Skeletal muscle tissue (tissue), 4 donors: ENCODE measurements around the gene GLI2. TPM values are rescaled to one million over a fixed set of nuclear protein-coding genes. Genes with fewer than 3 reads are reported as not detected.

ENCODE experiments used
- H3K27ac ChIP-seq: one replicate; pipeline ENCODE4 v1.7.0; 2013; ENCODE audit warnings: mild to moderate bottlenecking, low read depth, low read length, inconsistent platforms
- H3K27me3 ChIP-seq, 3 donors: one replicate each; pipeline ENCODE4 v1.7.0; 2013; ENCODE audit warnings: low read length in 3 of 3; ENCODE audit not compliant: control insufficient read depth in 3 of 3, insufficient read depth in 3 of 3
- H3K36me3 ChIP-seq, 3 donors: one replicate each; pipeline ENCODE4 v1.7.0; 2013; ENCODE audit warnings: low read length in 3 of 3; ENCODE audit not compliant: control insufficient read depth in 3 of 3, insufficient read depth in 3 of 3
- H3K4me1 ChIP-seq, 3 donors: one replicate each; pipeline ENCODE4 v1.7.0; 2013; ENCODE audit warnings: low read length in 3 of 3, mild to moderate bottlenecking in 3 of 3; ENCODE audit not compliant: control insufficient read depth in 3 of 3, insufficient read depth in 3 of 3
- H3K4me3 ChIP-seq, 3 donors: one replicate each; pipeline ENCODE4 v1.7.0; 2013; ENCODE audit warnings: low read length in 3 of 3
- H3K9ac ChIP-seq, 3 donors: one replicate each; pipeline ENCODE4 v1.7.0; 2013; ENCODE audit warnings: low read length in 3 of 3, mild to moderate bottlenecking in 3 of 3, moderate library complexity in 2 of 3, low read depth in 1 of 3
- H3K9me3 ChIP-seq, 3 donors: one replicate each; pipeline ENCODE4 v1.7.0; 2013; ENCODE audit warnings: low read length in 3 of 3; ENCODE audit not compliant: control insufficient read depth in 3 of 3
- total RNA-seq: library from RNA; depleted of rRNA; stranded (reverse); fragments of >200 nt; gene quantifications from one replicate; pipeline ENCODE4 v1.2.3, GENCODE V29; 2014
- donor health status: Osteomylitis.

GLI2 gene
- total RNA-seq, 1 donor from 2014 or later = 3.1 TPM

DNA sequence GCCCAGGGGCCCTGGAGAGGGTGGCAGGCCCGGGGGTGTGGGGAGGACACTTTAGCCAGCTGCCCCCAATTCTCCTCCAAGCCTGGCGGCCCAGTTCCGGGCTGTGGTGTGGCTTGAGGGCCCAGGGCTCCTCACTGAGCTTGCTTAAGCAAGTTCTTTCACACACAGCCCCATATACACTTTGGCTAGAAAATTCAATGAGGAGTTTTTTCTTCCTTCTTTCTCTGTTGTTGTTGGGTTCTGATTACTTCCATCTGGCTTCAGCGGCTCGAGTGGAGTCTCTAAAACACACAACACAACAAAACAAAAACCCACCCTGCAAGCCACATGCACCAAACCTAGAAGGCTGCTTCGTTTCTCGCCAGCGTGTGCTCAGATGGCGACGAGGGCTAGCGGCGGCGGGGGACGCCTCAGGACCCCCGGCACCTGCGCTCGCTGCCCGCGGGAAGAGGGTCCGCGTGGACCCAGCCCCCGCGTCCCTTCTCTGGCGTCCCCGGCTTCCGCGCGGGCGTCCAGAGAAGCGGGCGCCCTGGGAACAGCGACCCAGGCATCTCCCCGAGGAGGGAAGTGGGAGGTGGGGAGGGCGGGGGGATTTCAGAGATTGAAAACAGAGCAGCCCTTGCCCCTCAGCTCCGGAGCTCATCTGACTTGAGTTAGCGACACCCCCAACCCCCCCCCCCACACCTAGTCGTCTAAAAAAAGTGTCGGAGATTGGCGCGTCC is 577 bp upstream of the GLI2 start:
- Histone ChIP-seq H3K4me3 (no peak overlapping the region), H3K9me3 (no peaks in the 10 kb centered on the region), H3K36me3 (no peaks in the 10 kb centered on the region), H3K27me3 (peaks cover 36 to 47% (median 41%) of the 10 kb centered on the region in 3 donors), H3K27ac (no peak overlapping the region), H3K4me1 (peaks cover 4 to 19% (median 11%) of the 10 kb centered on the region in 3 donors), H3K9ac (no peak overlapping the region)

DNA sequence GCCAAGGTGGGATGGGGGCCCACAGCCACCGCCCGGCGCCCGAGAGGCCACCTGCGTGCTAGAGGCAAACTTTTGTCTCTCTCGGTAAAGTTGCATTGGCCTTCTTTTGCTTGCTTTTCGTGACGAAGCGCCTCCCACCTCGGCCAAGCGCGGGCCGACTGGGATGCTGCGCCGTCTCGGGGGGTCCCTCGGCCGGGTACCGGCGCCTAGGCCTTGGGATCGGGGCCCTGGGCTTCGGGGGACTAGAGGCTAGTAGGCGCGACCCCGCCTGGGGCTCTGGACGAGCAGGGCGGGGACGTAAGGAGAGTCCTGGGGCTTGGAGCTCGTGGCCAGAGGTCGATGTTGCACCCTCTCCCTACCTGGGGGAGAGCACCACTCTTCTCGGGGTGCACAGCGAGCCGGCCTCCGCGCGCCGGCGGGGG is 545 bp downstream of the GLI2 start:
- H3K36me3 ChIP-seq = no peaks in the 10 kb centered on the region
- peaks cover 7 to 19% (median 13%) of the 10 kb centered on the region in 3 donors for H3K4me1 ChIP-seq
- peak overlapping the region in 2 of 3 donors; percentile 38 to 50 for H3K9ac ChIP-seq
- H3K4me3 ChIP-seq = peak overlapping the region; percentile 54 to 63 (median 56)
- H3K27me3 ChIP-seq = peaks cover 47 to 52% (median 52%) of the 10 kb centered on the region in 3 donors
- H3K9me3 ChIP-seq = no peaks in the 10 kb centered on the region
- peak overlapping the region; percentile 51 for H3K27ac ChIP-seq

DNA sequence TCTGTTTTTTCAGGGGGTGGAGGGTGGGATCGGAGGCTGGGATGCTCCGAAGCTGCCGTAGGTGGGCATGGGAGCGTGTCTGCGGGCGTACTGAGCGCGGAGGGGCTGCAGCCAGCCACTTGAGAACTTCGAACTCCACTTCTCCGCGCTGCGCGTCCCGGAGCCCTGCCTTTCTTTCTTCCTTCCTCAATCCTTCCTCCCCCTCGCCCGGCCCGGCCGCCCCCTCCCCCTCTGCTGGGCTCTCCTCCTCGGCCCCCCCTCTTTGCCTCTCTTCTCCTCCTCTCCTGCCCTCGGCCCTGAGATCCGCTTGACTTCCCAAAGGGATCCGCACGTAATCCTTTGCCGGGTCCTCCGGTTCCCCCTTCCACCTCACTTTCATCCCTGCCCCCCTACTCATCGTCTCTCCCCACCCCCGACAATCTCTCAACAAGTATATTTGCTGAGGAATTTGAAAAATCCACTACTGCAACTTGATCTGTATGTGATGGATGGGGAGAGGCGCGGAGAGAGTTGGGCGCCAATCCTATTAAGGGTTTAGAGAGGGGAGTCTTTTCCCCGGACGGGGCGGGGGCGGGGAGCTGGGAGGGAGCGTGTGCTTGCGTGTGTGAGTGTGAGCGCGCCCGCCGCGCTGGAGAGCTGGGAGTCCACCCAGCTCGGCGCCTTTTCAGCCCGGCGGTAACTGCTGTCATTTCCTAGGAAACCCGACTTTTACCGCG is 1.1 kb downstream of the GLI2 start:
- no peaks in the 10 kb centered on the region for H3K9me3 ChIP-seq
- H3K27ac ChIP-seq = peak overlapping the region; percentile 51
- H3K9ac ChIP-seq = peak overlapping the region in 2 of 3 donors; percentile 38 to 50
- peaks cover 50 to 55% (median 55%) of the 10 kb centered on the region in 3 donors for H3K27me3 ChIP-seq
- peak overlapping the region; percentile 54 to 63 (median 56) for H3K4me3 ChIP-seq
- peaks cover 9 to 20% (median 15%) of the 10 kb centered on the region in 3 donors for H3K4me1 ChIP-seq
- no peaks in the 10 kb centered on the region for H3K36me3 ChIP-seq

DNA sequence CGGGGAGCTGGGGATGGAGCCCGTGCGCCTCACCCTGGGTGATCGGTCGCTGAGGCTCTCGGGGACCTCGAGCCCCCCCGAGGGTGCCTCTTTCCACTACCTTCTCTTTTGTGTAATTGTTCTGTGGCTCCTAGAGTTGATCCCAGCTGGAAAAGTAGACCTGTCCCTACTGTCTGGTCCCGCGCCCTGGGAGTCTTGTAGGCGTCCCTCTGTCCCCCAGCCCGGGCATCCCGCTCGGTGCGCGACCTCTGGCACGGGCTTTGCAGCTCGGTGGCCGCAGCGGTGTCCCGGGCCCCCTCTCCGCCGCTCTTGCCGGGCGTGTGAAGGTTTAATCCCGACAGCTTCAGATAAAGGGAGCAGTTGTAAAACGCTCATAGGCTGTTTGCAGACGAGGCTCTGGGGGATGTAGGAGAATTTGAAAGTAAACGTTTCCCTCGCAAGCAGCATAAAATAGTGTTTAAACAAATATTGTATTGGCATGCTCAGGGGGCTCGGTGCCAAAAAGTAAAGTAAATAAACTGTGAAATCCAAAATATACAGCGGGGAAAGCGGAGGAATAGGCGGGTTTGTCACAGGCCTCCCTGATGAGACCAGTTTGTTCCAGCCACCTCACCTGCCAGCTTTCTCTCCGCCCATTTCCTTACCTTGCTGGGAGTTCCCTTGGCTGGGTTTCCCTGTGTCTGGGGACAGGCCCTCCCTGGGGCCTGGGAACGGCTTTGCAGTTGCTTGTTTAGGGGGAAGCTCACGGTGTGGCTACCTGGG is 1.9 kb downstream of the GLI2 start:
- peak overlapping the region; percentile 43 to 49 (median 48) for H3K4me3 ChIP-seq
- peak overlapping the region in 2 of 3 donors; percentile 25 to 38 for H3K9ac ChIP-seq
- H3K4me1 ChIP-seq = peaks cover 9 to 23% (median 20%) of the 10 kb centered on the region in 3 donors

DNA sequence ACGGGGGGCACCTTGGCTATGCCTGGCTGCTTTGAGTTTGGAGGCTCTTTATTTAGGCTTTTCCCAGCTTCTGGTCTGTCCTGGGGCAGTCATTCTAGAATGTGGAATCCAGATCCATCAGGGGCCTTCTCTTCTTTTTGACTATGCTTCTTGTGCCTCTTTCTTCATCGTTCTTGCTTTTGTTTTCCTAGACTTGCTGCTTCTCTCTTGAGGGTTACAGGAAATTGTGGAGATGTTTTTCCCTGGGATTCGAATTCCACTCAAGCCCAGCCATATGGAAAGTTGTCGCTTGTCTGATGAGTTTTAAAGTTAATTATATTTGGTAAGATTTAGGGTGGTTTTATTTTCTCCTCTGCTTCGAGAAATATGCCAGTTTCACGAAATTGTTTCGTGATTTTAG is 2.4 kb downstream of the GLI2 start:
- Histone ChIP-seq H3K36me3 (no peaks in the 10 kb centered on the region), H3K27me3 (peaks cover 58 to 65% (median 61%) of the 10 kb centered on the region in 3 donors), H3K4me3 (peak overlapping the region in 1 of 3 donors; percentile 48), H3K9me3 (no peaks in the 10 kb centered on the region), H3K4me1 (peaks cover 9 to 23% (median 20%) of the 10 kb centered on the region in 3 donors), H3K27ac (no peak overlapping the region), H3K9ac (no peak overlapping the region)

More for the DNA sequence above, 1.9 kb downstream of the GLI2 start:
- H3K36me3 ChIP-seq = no peaks in the 10 kb centered on the region
- no peaks in the 10 kb centered on the region for H3K9me3 ChIP-seq
- peak overlapping the region; percentile 51 for H3K27ac ChIP-seq
- H3K27me3 ChIP-seq = peaks cover 55 to 62% (median 60%) of the 10 kb centered on the region in 3 donors

DNA sequence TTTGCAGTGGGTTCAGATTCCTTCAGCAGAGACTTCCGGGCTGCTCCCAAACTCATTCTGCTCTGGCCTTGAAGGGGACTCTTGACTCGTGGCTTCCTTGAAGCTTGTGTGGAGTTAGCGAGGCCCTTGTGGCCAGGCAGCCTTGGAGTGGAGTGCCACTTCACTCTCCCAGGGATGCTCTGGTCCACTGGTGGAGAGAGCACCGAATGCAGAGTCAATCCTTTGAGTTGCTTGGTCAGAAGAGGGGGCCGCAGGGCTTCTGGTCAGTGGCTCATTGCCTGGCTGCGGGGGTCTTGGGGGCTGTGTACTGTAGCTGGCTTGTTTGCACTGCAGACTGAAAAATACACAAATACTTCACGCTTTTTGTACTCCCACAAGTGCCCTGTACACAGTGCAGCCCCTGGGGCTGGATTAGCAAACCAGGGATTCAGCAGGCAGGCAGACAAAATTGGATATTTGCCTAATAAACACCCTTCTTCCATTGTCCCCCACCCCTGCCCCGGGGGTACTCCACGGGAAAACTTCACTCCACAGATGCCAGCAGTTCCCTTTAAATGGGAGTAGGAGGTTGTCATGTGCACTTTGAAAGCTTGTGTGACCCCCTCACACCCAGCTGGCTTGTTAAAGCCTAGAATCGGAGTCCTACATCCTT is 3.2 kb downstream of the GLI2 start:
- H3K4me3 ChIP-seq = no peak overlapping the region
- peaks cover 62 to 71% (median 62%) of the 10 kb centered on the region in 3 donors for H3K27me3 ChIP-seq
- no peaks in the 10 kb centered on the region for H3K36me3 ChIP-seq
- no peak overlapping the region for H3K9ac ChIP-seq
- H3K27ac ChIP-seq = no peak overlapping the region
- H3K9me3 ChIP-seq = no peaks in the 10 kb centered on the region
- H3K4me1 ChIP-seq = peaks cover 9 to 23% (median 20%) of the 10 kb centered on the region in 3 donors

DNA sequence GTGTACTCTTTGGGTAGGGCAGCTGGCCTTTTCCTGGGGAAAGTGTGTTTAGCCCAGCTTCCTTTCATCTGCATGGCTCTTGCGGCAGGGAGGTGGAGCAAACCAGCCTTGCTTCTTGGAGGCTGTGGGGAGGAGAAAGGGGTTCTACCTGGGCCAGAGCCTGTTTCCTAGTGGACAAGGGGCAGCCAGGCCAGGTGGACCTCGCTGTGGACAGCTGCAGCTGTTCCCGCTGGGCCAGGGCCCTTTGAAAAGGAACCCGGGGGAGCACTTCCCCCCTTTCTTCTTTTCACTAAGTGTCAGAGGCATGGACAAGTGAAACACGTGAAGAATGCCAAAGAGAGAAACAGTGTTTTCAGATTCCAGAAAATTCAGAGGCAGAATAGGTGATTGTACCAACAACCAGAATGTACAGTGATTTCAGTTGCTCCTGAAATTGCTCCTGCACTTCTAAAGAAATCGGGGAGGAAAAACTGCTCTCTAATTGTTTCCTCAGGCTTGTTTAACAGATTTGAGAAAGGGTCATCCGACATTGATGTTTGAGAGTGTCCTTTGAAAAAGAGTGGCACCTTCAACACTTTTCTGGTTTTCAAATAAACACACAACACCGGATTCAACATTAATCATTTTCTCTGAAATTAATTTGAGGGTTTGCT is 3.9 kb downstream of the GLI2 start:
- no peaks in the 10 kb centered on the region for H3K36me3 ChIP-seq
- peaks cover 9 to 23% (median 20%) of the 10 kb centered on the region in 3 donors for H3K4me1 ChIP-seq
- no peak overlapping the region for H3K9ac ChIP-seq
- H3K9me3 ChIP-seq = no peaks in the 10 kb centered on the region
- no peak overlapping the region for H3K27ac ChIP-seq
- peaks cover 62 to 73% (median 65%) of the 10 kb centered on the region in 3 donors for H3K27me3 ChIP-seq
- H3K4me3 ChIP-seq = no peak overlapping the region

DNA sequence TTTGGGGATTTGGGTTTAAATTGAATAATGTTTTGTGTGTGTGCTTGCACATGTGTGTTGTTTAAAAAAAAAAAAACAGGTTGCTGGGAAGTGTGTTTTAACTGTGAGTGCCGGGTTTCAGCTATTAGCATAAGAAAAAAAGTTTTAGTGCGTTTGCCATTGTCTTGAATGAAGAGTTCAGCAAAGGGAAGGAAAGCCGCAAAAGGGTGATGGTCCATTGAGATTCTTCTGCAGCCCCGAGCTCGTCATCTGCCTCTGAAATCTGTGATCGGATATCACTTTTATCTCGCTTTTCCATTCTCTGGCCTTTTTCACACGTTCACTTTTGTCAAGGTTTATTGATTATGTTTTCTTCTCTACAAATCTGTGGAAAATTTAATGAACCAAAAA is 4.7 kb downstream of the GLI2 start:
- Histone ChIP-seq H3K4me3 (no peak overlapping the region), H3K9ac (no peak overlapping the region), H3K4me1 (peaks cover 9 to 23% (median 20%) of the 10 kb centered on the region in 3 donors)

More for the DNA sequence above, 4.7 kb downstream of the GLI2 start:
- peaks cover 57 to 65% (median 61%) of the 10 kb centered on the region in 3 donors for H3K27me3 ChIP-seq
- H3K9me3 ChIP-seq = no peaks in the 10 kb centered on the region
- no peaks in the 10 kb centered on the region for H3K36me3 ChIP-seq
- H3K27ac ChIP-seq = no peak overlapping the region
